SK-N-MC (cell line): ENCODE results near the gene TADA2B.

Source experiments
- EZH2 ChIP-seq: fragments of 200-600 bp; sonication (generic); IDR thresholded peaks from one replicate; pipeline ENCODE4 v1.6.1; 2017; ENCODE audit warnings: antibody characterized with exemption
- POLR2AphosphoS5 ChIP-seq: IDR thresholded peaks from 2 replicates; pipeline ENCODE4 v1.6.1; 2012; ENCODE audit warnings: mild to moderate bottlenecking, low read depth, low read length, borderline replicate concordance

DNA sequence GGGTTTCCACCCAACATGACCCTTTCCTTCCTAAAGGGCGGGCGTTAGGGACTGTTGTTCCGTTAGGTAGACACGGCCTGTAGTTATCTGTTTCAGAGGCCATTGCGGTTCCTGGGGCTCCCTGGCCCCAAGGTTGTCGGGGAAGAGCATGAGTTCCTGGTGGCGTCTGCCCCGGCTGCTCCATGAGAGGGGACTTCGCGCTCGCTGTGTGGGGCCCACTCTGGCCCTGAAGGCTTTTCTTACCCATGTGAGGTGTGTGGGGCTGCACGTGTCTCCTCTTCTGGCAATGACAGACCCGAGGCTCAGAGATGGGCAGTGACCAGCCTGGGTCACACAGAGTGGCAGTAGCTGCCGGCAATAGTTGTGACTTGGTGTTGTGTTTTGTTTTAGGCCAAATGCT is 9.1 kb downstream of the TADA2B start:
- TF ChIP-seq EZH2 = no peak
- no peak for TF ChIP-seq POLR2AphosphoS5
